ENCODE results near the gene ALDH3A2.

Gene ALDH3A2

GRCh38 chr17:19676896-19677295, 28.3 kb downstream of the ALDH3A2 start:
- ATAC-seq, result no peak
- TF ChIP-seq, protein P1, sequence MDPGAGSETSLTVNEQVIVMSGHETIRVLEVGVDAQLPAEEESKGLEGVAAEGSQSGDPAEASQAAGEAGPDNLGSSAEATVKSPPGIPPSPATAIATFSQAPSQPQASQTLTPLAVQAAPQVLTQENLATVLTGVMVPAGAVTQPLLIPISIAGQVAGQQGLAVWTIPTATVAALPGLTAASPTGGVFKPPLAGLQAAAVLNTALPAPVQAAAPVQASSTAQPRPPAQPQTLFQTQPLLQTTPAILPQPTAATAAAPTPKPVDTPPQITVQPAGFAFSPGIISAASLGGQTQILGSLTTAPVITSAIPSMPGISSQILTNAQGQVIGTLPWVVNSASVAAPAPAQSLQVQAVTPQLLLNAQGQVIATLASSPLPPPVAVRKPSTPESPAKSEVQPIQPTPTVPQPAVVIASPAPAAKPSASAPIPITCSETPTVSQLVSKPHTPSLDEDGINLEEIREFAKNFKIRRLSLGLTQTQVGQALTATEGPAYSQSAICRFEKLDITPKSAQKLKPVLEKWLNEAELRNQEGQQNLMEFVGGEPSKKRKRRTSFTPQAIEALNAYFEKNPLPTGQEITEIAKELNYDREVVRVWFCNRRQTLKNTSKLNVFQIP (CRISPR knock-in tag; IDR thresholded peaks at IDR 0.05; ENCODE audit: borderline replicate concordance, low read depth), result no peak
- TF ChIP-seq, protein P2, sequence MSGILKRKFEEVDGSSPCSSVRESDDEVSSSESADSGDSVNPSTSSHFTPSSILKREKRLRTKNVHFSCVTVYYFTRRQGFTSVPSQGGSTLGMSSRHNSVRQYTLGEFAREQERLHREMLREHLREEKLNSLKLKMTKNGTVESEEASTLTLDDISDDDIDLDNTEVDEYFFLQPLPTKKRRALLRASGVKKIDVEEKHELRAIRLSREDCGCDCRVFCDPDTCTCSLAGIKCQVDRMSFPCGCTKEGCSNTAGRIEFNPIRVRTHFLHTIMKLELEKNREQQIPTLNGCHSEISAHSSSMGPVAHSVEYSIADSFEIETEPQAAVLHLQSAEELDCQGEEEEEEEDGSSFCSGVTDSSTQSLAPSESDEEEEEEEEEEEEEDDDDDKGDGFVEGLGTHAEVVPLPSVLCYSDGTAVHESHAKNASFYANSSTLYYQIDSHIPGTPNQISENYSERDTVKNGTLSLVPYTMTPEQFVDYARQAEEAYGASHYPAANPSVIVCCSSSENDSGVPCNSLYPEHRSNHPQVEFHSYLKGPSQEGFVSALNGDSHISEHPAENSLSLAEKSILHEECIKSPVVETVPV (CRISPR knock-in tag; IDR thresholded peaks at IDR 0.05), result no peak
- no peak for TF ChIP-seq ZC3H10 (CRISPR knock-in tag; IDR thresholded peaks at IDR 0.05)
- no peak for TF ChIP-seq TSHZ2 (CRISPR knock-in tag; IDR thresholded peaks at IDR 0.05)
- TF ChIP-seq CREB5 (CRISPR knock-in tag; IDR thresholded peaks at IDR 0.05; ENCODE audit: low read depth), result no peak
- TF ChIP-seq ZNF8 (CRISPR knock-in tag; IDR thresholded peaks at IDR 0.05), result no peak
- no peak for TF ChIP-seq CSDC2 (CRISPR knock-in tag; IDR thresholded peaks at IDR 0.05)
- no peak for TF ChIP-seq PATZ1 (CRISPR knock-in tag; IDR thresholded peaks at IDR 0.05; ENCODE audit: borderline replicate concordance)
- TF ChIP-seq ZNF70 (CRISPR knock-in tag; IDR thresholded peaks at IDR 0.05), result no peak
- TF ChIP-seq RARB (CRISPR knock-in tag; IDR thresholded peaks at IDR 0.05), result no peak

DNA sequence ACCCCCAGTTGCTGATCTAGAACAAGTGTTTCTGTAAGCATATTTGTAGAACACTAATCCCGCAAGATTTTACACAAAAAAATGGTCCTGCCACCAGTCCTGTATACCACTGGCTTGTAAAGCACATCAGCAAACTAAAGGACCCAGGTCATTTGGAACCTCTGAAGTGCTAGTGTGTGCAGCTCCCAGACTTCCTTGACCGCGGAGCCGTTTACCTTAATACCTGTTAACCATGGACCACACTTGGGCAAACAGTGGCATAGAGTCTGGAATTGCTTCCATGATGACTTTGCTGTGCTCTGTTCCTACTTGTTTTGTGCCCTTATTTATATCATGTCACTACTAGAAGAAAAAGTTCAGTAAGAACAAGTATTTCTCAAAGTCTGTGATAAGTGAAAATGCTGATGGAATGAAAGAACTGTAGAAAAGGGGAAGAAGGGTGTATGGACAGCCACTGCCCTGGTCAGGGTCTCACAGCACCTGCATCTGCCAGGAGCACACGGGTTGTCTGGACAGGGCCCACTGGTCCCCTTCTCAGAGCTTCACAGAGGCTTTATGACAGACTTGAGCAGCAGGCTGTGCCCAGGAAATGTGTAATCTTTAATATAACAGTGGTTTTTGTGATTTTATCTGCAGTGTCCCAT, 29.3 kb downstream of the ALDH3A2 start:
- ATAC-seq, result no peak
- no peak for TF ChIP-seq ZFP30 (CRISPR knock-in tag; IDR thresholded peaks at IDR 0.05)
- no peak for TF ChIP-seq CSDC2 (CRISPR knock-in tag; IDR thresholded peaks at IDR 0.05)
- TF ChIP-seq, protein P1 (CRISPR knock-in tag; IDR thresholded peaks at IDR 0.05; ENCODE audit: borderline replicate concordance, low read depth), result no peak
- TF ChIP-seq PPARA (CRISPR knock-in tag; IDR thresholded peaks at IDR 0.05; ENCODE audit: borderline replicate concordance), result no peak
- TF ChIP-seq CREB5 (CRISPR knock-in tag; IDR thresholded peaks at IDR 0.05; ENCODE audit: low read depth), result no peak
- TF ChIP-seq SNAI2 (CRISPR knock-in tag; IDR thresholded peaks at IDR 0.05), result no peak
- TF ChIP-seq ZNF70 (CRISPR knock-in tag; IDR thresholded peaks at IDR 0.05), result no peak
- TF ChIP-seq OSR1 (CRISPR knock-in tag; IDR thresholded peaks at IDR 0.05), result no peak
- TF ChIP-seq TCF4 (CRISPR knock-in tag; IDR thresholded peaks at IDR 0.05; ENCODE audit: borderline replicate concordance), result no peak
- TF ChIP-seq TSHZ2 (CRISPR knock-in tag; IDR thresholded peaks at IDR 0.05), result no peak
- no peak for TF ChIP-seq ZC3H10 (CRISPR knock-in tag; IDR thresholded peaks at IDR 0.05)
- no peak for TF ChIP-seq BACH2 (CRISPR knock-in tag; IDR thresholded peaks at IDR 0.05; ENCODE audit: borderline replicate concordance)

Measured in SK-N-SH treated with all-trans-retinoic acid at 6 μM for 48 hours (cell line).